ENCODE data around the gene MAD1L1.

Gene MAD1L1

GRCh38 chr7:2118630-2119190 is 114.0 kb downstream of the MAD1L1 start:
- DNase-seq (ENCODE audit: low read depth, low spot score): no peak

DNA sequence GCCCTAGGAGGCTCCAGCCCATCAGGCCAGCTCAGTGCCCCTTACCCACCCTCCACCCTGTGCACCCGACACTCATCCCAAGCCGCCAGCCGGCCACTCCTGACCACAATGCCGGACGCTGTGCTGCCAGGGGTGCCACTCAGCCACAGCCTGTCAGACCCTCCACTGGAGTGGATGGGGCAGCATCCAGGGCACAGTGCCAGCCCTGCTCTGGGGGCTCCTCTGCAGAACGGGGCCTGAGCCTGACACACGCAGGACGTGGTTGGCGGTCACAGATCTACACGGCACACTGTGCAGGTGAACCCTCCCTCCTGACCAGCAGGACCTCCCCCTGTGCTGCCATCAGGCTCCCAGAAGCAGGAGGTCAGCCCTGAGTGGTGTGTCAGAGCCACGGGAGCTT is 114.7 kb downstream of the MAD1L1 start:
- DNase-seq (ENCODE audit: low read depth, low spot score): no peak

GRCh38 chr7:2117646-2118045 is 115.1 kb downstream of the MAD1L1 start:
- no peak for DNase-seq (ENCODE audit: low read depth, low spot score)

DNA sequence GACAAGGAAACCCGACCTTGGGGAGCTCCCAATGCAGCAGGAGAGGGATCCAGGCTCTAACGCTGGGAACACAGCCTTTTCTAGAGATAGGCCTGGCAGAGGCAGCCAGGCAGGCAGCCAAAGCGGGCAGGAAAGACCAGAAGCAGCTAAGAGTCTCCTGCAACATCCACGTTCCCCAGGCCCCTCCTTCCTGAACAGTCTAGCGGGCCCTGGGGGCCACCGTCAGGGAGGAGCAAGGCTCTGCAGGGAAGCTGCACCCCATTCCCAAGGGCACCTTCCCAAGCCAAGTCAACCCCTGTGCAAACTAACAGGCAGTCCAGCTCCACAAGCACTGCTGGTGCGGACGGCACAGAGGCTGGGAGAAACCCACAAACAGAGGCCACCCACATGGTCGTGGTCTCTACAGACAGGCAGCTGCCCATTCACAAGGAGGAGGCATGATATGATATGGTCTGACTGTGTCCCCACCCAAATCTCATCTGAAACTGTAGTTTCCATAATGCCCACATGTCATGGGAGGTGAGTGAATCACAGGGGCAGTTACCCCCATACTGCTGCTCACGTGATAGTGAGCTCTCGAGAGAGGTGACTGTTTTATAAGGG is 115.7 kb downstream of the MAD1L1 start:
- DNase-seq (ENCODE audit: low read depth, low spot score): no peak

- no peak for DNase-seq (ENCODE audit: low read depth, low spot score)
Observed at GRCh38 chr7:2116448-2116810, 116.3 kb downstream of the MAD1L1 start.

GRCh38 chr7:2115760-2116447 is 116.8 kb downstream of the MAD1L1 start:
- peak; percentile 41 for DNase-seq (ENCODE audit: low read depth, low spot score)

DNA sequence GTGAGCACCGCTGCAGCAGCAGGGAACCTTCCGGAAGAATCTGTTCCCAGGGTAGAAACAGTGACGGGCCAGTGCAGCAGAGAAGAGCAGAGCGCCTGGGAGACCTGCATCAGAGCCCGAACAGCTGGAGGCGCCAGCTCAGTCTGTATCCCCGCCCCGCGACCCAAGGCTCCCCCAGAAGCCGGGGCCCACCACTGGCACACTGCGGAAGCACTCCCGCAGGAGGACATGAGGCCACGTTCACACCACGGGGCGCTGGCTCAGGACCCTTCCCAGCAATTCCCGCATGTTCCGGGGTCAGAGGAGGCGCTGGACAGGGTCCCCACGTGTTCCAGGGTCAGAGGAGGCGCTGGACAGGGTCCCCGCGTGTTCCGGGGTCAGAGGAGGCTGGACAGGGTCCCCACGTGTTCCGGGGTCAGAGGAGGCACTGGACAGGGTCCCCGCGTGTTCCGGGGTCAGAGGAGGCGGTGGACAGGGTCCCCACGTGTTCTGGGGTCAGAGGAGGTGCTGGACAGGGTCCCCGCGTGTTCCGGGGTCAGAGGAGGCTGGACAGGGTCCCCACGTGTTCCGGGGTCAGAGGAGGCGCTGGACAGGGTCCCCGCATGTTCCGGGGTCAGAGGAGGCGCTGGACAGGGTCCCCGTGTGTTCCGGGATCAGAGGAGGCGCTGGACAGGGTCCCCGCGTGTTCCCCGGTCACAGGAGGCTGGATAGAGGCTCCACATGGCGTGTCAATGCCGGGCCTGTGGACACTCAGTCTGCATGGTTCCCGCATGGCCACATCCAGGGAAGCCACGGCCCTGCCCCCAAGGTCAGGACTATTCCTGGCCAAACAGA is 117.6 kb downstream of the MAD1L1 start:
- no peak for DNase-seq (ENCODE audit: low read depth, low spot score)

DNA sequence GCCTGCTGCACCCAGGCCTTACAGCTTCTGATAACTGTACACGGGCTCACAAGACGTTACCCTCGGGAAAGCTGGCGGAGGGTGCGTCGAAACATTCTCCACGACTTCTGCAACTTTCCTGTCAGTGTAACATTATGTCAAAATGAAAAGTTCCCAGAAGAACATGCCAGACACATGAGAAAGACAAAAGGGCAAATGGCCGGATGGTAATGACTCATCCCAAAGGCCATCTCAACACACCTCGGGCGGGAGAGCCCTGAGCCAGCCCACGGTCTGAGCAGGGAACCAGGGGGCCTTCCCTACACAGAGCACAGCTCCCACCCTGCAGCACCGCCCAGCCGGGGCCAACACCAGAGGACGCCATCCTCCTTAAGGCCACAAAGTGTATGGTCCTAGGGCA is 118.7 kb downstream of the MAD1L1 start:
- peak; percentile 55 for DNase-seq (ENCODE audit: low read depth, low spot score)

DNA sequence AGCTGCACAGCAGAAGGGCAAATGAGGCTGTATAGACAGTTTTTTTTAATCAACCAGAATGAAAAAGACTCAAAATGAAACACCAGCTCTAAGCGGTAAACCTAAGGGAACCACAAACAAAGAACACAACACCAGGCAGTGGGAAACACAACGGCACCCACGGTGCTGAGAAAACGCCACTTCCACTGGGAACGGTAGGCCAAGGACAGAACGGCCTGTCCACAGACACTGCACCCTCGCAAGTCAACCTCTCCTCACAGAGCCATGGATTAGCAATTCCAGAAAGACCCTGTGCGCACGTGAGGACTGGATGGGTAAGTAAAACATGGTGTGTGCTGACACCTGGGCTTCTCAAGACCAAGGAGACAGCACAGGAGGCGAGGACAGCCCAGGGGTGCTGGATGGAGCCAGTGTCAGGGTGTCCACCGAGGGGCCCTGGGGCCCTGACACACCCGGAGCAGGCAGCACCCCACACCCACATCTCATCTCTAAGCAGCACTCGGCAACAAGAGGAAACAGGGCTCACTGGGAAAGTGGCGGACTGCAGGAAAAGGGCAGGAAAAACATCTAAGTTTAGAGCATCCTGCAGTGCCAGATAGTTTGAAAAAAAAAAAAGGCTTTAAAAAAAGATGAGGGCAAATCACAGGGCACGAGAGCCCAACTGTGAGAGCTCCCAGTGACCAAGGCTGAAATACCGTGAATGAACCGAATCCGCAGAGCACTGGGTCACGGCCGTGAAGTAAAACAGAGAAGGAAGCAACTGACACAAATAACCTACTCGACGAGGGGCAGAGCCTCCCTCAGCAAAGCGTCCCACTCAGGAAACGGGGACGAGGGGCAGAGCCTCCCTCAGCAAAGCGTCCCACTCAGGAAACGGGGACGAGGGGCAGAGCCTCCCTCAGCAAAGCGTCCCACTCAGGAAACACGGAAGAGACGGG is 120.2 kb downstream of the MAD1L1 start:
- DNase-seq (ENCODE audit: low read depth, low spot score): peak; percentile 56

- no peak for DNase-seq (ENCODE audit: low read depth, low spot score)
Observed at GRCh38 chr7:2111568-2111967, 121.2 kb downstream of the MAD1L1 start.

DNA sequence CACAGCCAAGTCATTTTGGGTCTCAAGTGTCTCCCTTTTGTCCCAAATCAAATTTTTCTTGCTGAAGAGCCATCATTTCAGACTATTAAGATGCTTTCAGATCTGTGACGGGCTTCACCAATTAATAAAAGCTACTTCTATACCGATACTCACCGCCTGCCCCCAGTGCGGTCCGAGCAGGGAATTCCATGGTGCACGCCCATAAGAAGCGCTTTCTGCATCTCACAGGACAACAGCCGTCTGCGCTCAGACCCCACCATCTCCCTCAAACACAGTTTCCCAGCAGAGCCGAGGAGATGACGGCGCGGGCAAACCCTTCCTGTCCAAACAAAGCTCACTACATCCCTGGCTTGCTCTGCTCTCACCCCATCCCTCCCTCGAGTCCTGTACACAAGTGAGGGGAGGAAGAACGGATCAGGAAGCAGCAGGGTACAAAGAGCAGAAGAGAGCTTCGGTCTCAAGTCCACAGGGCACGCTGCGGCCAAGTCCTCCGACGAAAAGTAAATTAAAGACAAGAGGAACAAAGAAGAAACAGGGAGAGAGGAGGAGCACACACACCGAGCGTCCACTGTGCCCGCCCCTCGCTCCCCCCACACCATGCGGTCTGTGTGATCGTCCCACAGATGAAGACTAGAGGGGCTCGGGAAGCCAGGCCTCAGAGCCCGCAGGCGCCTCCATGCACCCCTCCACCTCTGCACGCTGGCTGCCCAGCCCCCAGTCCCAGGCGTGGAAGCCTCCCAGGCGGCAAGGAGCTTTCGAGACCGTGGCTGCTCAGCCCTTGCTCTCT is 121.9 kb downstream of the MAD1L1 start:
- no peak for DNase-seq (ENCODE audit: low read depth, low spot score)

DNA sequence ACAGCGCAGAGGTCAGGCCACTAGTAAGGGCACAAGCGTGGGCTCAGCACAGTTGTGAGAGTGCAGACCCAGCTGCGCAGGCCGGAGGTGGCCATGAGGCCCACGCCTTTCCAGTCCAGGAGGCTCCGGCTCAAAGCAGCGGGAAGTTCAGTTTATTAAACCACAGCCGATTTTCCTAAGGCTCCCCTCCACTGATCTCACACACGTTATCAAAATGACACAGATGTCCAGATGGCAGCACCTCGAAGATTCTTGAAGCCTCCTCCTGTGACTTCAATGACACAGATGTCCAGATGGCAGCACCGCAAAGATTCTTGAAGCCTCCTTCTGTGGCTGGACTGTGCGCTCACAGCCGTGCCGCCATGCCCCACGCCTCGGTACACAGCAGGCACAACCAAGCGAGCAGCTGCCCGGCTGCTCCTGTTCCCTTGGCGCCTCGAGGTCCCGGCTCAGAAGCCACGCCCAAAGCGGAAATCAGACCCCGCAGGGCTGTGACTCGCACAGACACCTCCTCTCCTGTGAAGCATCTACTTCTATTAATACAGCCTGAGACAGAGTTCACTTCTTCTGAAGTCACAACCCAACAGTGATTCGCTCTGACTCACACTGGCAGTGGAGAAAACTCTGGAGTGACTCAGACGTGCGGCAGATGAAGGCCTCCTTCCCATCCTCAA is 122.7 kb downstream of the MAD1L1 start:
- peak; percentile 47 for DNase-seq (ENCODE audit: low read depth, low spot score)

DNA sequence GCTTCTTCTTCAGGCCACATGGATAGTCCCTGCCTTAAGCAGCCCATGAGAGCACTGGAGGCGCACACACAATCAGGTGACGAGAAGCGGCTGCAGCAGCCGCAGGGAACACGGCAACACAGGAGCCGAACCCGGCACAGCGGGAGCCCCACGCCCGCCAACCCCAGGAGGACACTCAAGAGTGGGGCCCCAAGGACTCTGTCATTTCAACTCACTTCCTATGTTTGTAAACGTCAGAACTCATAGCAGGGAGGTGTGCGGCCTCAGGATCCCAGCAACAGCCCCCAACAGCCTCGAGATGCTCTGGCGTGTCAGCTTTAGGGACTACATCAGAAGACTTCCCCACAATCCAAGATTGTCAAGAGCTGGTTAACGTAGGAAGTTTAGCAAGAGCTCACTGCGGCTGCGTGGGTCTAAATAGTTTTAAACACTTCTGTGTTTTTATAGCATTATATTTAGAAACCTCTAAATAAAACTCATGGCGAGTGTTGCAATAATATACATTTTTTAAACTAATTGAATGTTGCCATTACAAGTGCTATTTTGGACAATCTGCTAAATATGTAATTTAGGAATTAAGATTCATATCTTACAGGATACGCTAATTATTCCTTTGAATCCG is 123.4 kb downstream of the MAD1L1 start:
- peak; percentile 26 for DNase-seq (ENCODE audit: low read depth, low spot score)

DNA sequence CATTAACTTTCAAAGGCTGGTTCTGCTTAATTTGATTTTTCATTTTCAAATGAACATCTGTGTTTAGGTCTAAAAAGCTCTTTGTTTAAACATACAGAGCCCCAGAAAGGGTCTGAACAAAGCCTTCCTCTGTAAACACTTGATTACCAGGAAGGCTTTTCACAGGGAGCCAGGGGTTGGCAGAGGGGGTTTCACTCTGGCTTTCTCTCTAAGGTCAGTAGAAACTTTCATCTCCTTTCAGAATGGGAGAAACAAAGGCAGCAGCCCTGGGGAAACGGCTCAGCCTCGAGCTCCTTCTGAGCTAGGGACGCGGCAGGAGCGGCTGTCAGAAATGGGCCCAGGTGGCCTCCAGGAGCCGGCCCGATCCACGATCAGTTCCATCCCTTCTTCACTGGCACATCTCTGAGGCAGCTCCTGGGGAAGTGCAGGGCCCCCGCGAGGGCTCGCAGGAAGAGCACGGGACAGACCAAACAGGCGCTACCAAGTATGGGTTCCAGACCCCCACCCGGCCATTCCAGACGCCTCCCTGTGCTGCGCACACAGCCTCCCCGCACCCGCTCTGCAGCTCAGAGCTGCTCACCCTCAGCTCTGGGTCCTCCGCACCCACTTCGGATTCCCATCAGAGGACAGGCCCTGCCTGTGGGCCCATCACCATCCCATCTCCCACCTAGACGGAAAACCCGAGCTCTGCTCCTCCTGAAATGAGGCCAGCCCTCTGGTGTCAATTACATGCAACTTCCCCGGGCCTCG is 124.1 kb downstream of the MAD1L1 start:
- DNase-seq (ENCODE audit: low read depth, low spot score): no peak

- DNase-seq (ENCODE audit: low read depth, low spot score): no peak
Observed at GRCh38 chr7:2108071-2108455, 124.7 kb downstream of the MAD1L1 start.

DNA sequence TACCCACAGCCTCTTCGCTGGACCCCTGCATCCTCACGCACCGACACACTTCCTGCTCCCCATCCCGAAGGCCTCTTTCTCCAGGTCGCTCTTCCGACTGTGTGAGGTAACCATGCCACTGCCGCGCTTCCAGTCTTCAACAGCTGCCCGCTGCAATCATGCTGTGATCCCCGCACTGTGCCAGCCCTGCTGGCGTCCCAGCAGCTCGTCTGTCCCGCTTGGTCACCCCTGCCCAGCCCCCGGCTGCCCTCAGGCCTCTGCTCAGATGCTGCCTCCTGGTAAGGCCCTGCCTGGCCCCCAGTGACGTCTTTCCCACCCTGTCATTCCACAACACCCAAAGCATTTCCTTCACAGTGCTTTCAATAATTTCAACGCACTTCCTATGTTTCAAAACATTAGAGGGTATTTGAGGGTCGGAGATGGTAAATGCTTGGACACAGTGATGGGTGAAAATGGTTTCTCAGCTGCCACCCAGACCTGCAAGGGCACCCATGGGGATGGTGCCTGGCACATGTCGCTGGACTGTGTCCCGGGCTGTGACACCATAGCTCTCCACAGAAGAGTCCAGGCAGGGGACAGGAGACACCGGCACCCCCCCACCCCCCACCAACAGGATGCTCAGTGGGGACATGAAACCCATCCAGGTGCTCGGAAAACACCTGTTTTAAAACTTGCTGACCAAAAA is 125.2 kb downstream of the MAD1L1 start:
- peak; percentile 39 for DNase-seq (ENCODE audit: low read depth, low spot score)

GRCh38 chr7:2106924-2107323 is 125.8 kb downstream of the MAD1L1 start:
- DNase-seq (ENCODE audit: low read depth, low spot score): no peak

DNA sequence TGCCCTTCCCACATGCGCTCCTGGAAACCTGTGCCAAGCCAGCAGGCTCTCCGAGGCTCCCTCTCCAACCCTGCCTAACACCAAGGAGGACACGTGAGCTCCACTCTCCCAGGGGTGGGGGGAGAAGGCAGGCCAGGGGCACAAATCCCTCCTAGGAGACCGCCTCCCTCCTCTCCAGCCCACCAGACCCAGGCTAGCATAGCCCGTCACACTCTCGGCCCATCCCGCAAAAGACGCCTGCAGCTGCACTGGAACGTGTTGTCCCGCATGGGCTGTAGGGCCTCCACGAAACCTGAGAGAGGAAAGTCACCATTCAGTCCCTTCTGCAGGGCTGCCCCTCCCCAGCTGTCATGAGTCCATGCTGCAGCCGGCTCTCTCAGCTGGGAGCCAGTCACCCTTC is 126.3 kb downstream of the MAD1L1 start:
- no peak for DNase-seq (ENCODE audit: low read depth, low spot score)
